Activated CD8-positive, alpha-beta memory T cell treated with anti-CD3 and anti-CD28 coated beads, Interleukin-2, amount 50 U/mL, for 4 hours (primary cell): ENCODE data around the gene C11orf24.
"Not testable (repeated sequence)": the region's sequence is repeated elsewhere in the genome, so short reads cannot be mapped to it uniquely, and the experiment has no call there.

Experiments
- DNase-seq: peaks from one replicate; pipeline ENCODE4 v3.0.0-alpha.2; 2020

C11orf24 gene

GRCh38 chr11:68269414-68270081 is 2.2 kb downstream of the C11orf24 start:
- DNase-seq, result no peak

- no peak for DNase-seq
Observed at GRCh38 chr11:68267881-68268240, 3.9 kb downstream of the C11orf24 start.

DNA sequence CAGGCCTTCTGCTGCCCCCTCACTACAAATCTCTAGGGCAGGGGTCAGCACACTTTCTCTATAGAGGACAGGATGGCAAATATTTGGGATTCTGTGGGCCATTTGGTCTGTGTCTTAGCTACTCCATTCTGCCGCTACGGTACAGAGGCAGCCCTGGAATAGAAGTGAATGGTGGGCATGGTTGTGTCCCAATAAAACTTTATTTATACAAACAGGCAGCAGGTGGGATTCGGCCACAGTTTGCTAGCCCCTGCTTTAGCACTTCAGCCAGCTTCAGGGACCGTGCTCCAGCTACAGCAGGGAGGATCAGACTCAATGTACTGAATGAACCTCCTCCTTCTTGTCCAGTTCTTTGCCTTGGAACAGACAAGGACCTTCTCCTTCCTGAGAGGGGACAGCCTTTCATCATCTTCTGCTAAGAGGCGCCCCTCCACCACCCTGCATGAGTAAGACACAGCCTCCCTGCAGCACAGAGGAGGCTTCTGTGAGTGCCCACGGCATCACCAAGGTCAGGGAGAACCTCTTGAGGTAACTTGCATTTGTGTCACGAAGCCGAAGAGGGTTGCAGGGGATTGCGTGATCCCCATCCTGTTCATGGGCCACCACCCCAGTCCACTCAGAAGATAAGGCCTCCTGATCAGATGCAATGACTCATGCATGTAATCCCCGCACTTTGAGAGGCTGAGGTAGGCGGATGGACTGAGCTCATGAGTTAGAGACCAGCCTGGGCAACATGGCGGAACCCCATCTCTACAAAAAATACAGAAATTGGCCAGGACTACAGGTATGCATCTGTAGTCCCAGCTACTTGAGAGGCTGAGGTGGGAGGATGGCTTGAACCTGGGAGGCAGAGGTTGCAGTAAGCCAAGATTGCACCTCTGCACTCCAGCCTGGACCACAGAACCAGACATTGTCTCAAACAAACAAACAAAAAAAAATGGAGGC is 4.6 kb downstream of the C11orf24 start:
- DNase-seq, result no peak

DNA sequence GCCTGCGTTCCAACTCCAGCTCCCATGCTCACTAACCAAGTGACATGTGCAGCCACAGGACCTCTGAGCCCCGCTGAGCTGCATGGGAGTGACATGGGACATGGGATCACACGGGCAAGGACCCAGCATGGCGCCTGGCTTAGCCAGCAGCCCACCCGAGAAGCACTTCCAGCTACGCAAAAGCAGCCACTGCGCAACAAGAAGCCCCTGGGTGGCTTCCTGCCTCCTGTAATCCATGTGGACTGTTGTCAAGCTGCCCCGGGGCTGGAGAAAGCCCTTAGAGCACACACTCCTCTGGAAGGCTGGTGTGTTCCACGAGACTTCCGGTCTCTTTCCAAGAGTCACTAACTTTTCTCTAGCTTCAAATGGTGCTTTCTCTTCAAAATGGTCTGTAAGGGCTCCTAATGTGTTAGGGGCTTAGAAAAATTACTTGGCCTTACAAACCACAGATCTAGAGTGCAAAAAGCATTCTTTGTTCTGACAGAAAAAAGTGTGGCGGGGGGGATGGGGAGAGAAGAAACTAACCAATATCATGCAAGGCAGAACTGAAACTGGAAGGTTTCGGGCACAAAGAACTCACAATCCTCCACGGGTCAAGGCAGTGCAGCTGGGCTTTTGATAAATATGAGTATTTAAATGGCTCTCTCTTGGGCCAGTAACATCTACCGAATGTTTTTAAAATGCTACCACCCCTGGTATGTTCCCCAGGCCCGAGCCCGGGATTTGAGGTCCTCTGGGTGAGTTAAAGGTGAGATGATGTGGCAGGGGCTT is 5.5 kb downstream of the C11orf24 start:
- DNase-seq, result no peak

GRCh38 chr11:68264741-68265540 is 6.8 kb downstream of the C11orf24 start:
- no peak for DNase-seq

DNA sequence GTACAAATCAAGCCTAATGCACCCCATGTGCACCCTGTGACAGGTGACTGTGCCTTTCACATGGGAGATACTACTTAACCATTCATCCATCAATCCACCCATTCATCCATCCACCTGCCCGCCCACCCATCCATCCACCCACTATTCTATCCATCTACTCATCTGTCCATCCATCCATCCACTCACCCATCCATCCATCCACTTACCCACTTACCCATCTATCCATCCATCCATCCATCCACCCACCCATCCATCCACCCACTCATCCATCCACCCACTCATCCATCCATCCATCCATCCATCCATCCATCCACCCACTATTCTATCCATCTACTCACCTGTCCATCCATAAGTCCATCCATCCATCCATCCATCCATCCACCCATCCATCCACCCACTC is 7.5 kb downstream of the C11orf24 start:
- no peak for DNase-seq

DNA sequence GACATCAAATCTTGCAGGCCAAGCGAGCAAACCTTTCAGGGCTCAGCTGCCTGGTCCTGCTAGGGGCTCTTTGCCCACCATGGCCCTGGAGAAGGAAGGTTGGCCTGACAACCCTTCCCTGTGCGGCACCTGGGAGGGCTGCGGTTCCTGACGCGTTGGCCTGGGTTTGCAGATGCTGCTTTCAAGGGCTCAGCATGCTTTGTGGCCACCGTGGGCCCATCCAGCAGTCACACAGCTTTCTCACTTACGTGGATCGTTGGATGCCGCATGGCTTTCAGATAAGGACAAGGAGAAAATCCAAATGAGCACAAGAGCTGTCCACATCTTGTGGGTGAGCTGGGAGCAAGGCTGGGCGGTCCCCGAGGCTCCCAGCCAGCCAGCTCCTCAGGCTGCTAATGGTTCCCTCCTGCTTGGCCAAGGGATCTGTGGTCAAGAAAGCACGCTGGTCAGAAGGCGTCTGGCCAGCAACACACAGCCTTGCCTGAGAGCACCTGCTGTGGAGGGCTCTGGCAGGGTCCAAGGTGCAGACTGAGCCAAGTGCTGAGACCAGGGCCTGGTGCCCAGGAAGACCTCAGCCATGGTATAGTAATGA is 8.2 kb downstream of the C11orf24 start:
- DNase-seq, result no peak

GRCh38 chr11:68262544-68262827 is 9.3 kb downstream of the C11orf24 start:
- DNase-seq, result no peak

DNA sequence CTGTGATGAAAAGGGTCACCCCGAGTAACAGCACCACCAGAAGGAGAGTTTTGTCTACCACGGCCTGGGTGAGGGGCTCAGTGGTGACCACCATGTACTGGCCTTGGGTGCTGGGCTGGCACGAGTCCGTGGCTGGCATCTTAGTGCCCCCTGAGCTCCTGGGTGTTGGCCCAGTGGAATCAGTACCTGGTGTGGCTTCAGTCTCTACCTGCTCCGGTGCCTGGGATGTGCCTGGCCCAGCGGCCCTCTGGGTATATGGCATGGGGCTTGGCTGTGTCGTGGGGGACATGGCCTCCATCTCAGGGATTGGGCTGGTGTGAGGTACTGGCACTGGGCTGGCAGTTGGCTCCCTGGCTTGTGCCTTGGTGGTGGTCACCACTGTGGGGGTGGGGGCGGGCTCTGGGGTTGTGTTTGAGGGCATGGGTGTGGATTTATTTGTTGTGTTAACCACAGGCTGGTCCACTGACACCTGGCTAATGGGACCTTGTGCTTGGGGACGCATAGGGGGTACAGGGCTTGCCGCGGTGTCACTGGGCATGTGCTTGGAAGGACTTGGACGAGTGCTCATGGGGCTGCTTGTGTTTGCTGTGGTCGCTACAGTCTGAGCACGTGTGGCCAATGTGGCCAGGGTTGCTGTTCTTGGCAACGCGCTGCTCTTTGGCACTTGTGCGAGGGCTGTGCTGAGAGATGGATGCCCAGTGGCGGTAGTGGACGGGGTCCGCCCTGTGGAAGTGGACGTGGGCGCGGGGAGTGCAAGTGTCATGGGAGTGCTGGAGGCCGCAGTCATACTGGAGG is 9.8 kb downstream of the C11orf24 start:
- DNase-seq, result no peak

DNA sequence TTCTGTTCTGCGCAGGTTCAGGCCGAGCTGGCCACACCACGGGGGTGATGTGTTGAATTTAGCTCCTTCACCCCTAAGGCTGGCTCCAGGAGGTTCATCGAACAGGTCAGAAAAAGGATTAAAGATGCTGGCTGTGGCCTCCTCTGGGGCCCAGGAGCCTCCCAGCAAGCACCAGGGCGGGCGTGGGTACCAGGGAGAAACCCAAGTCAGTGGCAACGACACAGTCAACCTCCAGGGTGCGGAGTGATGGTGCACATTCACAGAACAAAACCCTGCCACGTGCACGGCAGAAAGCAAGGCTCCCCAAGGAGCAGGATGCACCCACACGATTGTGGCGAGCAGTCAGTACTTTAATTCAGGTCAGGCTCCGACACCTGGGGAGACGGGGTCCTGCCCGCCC is 10.8 kb downstream of the C11orf24 start:
- DNase-seq, result no peak

GRCh38 chr11:68260484-68260883 is 11.3 kb downstream of the C11orf24 start:
- DNase-seq, result no peak

GRCh38 chr11:68259122-68259959 is 12.4 kb downstream of the C11orf24 start:
- DNase-seq, result no peak

- DNase-seq, result no peak
Observed at GRCh38 chr11:68258363-68258765, 13.4 kb downstream of the C11orf24 start.

- peak; percentile 96 for DNase-seq
Observed at GRCh38 chr11:68257477-68258362, 14.1 kb downstream of the C11orf24 start.

DNA sequence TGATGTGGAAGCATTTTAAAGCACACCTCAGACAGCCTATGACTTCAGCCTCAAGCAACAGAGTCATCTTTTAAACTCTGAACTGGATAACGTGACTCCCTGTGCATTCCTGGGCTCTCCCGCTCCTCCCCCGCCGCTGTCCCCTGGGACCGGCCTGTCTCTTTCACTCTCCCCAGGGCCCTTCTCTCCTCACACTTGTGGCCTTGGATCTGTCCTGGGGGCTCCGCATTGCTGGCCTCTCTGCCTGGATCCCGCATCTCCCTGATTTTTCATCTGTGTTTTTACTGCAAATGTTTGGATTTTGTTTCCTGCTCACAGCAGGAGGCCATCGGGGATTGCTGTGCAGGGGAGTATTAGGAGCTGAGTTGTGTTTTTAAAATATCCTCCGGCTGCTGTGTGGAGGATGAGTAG is 15.4 kb downstream of the C11orf24 start:
- no peak for DNase-seq

DNA sequence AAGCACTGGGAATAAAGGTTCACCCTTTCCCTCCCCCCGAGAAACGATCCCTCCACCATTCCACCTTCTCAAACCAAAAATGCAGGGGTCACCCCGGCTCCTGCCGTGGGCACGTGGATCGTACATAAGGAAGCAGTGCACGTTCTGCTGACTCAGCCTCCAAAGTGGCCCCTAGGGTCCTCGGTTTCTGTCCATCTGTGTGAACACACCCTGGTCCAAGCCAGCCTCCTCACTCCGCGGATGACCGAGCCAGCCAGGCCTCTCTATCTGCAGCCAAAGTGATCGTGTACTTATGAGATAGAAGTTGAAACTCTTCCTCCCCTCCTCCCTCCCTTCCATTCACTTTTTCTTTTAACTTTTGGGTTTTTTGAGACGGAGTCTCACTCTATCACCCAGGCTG is 16.2 kb downstream of the C11orf24 start:
- no peak for DNase-seq

GRCh38 chr11:68254421-68254820 is 17.4 kb downstream of the C11orf24 start:
- DNase-seq, result no peak

DNA sequence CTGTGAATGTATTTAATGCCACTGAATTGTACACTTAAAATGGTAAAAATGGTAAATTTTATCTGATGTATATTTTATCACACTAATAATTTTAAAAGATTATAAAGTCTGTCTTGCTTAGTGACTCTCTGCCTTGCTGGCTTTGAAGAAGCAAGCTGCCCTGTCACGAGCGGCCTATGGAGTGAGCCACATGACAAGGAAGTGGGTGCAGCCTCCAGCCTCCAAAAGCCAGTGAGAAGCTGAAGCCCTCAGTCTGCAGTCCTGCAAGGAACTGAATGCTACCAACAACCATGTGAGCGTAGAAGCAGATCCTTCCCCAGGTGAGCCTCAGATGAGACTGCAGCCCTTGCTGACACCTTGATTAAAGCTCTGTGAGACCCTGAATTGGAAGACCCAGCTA is 20.0 kb downstream of the C11orf24 start:
- DNase-seq, result no peak

- DNase-seq, result not testable (repeated sequence)
Observed at GRCh38 chr11:68244912-68245311, 26.9 kb downstream of the C11orf24 start.

- not testable (repeated sequence) for DNase-seq
Observed at GRCh38 chr11:68243847-68244246, 27.9 kb downstream of the C11orf24 start.
